ENCODE measurements around the gene STMN1.

DNA sequence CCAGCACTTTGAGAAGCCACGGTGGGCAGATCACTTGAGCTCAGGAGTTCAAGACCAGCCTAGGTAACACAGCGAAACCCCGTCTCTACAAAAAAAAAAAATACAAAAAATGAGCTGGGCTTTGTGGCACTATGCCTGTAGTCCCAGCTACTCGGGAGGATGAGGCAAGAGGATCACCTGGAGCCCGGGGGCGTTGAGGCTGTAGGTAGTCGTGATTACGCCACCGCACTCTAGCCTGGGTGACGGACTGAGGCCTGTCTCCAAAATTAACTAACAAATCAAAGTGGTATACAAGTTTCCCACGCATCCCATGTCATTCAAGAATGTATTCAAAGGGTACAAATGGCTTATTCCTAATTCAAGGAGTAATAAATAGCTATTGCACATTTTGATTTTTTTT, 49.4 kb downstream of the STMN1 start:
- TF ChIP-seq CTCF (IDR thresholded peaks at IDR 0.05) (no peak), POLR2A (IDR thresholded peaks at IDR 0.05) (no peak)
